ENCODE data around the gene ADO.
"Not testable (repeated sequence)": the region's sequence is repeated elsewhere in the genome, so short reads cannot be mapped to it uniquely, and the experiment has no call there.

The ADO gene

DNA sequence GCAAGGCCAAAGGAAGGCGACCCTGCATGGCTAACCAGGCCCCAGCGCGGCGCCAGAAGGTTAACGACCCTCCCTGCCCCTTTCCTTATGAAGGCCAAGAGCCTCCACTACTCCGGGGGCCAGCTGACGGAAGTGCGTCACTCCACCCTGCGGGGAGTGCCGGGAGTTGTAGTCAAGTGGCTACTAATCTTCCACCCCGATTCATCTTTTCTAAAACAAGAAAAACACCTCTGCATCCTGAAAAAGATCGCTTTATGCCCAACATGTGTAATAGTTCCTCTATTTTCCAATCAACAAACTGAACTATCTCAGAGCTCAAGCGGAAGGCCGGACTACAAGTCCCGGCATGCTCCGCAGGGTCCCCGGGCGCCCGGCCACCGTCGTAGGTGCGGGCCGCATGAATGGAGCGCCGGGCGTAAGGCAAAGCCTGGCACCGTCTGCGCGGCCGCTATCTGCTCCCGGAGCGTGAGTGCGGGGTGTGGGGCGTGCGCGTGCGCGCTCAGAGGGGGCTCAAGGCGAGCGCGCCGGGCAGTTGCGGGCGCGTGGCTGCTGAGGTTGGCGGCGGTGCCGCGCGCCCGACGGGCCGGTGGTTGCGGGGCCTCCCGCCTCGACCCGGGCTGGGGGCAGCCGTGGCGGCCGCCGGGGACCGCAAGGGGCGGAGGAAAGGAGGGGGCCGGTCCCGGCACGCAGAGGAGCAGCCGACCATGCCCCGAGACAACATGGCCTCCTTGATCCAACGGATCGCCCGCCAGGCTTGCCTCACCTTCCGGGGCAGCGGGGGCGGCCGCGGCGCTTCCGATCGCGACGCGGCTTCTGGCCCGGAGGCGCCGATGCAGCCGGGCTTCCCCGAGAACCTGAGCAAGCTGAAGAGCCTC, at the start of gene ADO:
TSS of gene ADO (plus strand) at position 365 of the 875 bp plus-strand sequence. CDS start at position 705, 340 bp downstream.
- DNase-seq (ENCODE audit: low read depth in 2 of 2), result peak; percentile 48 to 53

- no peak for DNase-seq (ENCODE audit: low read depth in 2 of 2)
These were observed 49.6 kb upstream of the ADO start for GRCh38 chr10:62754963-62755362.

- DNase-seq (ENCODE audit: low read depth in 2 of 2), result no peak
These were observed 48.6 kb upstream of the ADO start for GRCh38 chr10:62755662-62756653.

GRCh38 chr10:62759599-62760175, 44.8 kb upstream of the ADO start:
- no peak for DNase-seq (ENCODE audit: low read depth in 2 of 2)

- no peak for DNase-seq (ENCODE audit: low read depth in 2 of 2)
These were observed 44.1 kb upstream of the ADO start for GRCh38 chr10:62760401-62760800.

DNA sequence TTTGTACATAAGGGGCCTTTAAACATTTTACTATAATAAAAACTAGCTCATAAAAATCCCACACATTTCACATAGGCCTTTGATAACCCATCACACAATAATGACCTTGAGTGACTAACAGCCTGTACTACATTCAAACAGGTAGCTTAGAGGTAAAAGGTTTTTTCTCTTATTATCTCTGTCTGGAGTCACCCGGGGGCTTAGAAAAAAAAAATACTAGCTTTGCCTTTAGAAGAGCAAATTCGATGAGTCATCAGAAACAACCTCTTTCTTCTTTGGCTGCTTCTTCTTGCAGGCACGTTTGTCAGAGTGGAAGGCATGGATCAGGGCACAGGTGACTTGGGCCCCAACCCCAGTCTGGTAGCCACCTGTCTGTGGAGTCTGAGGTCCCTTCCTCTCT, 43.4 kb upstream of the ADO start:
- DNase-seq (ENCODE audit: low read depth in 2 of 2), result no peak

GRCh38 chr10:62763155-62763554, 41.4 kb upstream of the ADO start:
- no peak for DNase-seq (ENCODE audit: low read depth in 2 of 2)

DNA sequence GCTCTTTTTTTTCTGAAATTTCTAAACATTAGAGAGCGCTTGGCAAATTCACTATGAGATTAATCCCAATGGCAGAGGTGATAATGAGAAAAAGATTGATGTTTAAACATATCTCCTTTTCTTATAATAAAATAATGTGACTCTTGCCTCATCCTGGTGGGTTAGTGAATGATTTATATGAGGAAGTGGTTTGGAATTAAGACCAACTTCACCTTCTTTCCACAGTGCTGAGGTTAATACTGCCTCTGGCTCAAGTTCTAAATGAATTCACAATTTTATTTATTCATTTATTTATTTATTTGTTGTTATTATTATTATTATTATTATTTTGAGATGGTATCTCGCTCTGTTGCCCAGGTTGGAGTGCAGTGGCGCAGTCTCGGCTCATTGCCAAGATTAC, 40.5 kb upstream of the ADO start:
- DNase-seq (ENCODE audit: low read depth in 2 of 2), result no peak

DNA sequence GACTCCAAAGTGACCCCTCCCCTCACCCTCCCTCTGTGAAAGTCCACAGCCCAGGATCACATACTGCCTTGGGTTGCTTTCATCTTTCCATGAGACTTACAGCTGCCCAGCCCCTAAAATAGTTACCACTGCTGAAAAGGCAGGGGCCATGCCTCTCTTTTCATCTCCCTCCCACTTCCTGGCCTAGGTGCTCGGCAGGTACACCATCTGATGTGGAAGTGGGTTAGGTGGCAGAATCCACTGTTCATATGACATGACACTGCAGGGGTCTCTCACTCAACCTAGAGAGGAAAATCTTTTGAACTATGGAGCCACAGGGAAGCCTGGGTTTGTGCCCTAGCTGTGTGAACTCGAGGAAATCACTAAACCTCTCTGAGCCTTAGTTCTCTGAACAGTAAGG, 38.8 kb upstream of the ADO start:
- DNase-seq (ENCODE audit: low read depth in 2 of 2), result no peak

DNA sequence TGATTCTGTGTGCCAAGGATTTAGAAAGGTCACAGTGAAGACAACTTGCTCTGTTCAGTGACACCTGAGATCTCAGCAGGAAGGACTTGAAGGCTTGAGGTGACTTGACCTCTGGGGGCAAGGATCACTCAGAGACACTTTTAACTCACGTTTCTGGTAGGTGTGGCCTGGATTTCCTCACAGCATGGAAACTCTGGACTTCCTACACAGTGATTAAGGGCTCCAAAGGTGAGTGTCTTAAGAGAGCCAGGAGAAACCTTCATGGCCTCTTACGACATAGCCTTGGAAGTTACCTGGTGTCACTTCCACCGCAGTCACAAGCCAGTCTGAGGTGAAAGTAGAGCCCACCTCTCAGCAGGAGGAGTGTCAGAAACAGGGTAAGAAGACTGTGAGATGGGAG, 38.1 kb upstream of the ADO start:
- DNase-seq (ENCODE audit: low read depth in 2 of 2), result no peak

- no peak for DNase-seq (ENCODE audit: low read depth in 2 of 2)
These were observed 34.8 kb upstream of the ADO start for GRCh38 chr10:62769574-62770242.

GRCh38 chr10:62772186-62772974, 32.1 kb upstream of the ADO start:
- no peak for DNase-seq (ENCODE audit: low read depth in 2 of 2)

- DNase-seq (ENCODE audit: low read depth in 2 of 2), result no peak
These were observed 26.4 kb upstream of the ADO start for GRCh38 chr10:62778125-62778524.

GRCh38 chr10:62779487-62780248, 24.9 kb upstream of the ADO start:
- DNase-seq (ENCODE audit: low read depth in 2 of 2), result peak; percentile 56 to 71

- DNase-seq (ENCODE audit: low read depth in 2 of 2), result not testable (repeated sequence)
These were observed 20.0 kb upstream of the ADO start for GRCh38 chr10:62784537-62784936.

- DNase-seq (ENCODE audit: low read depth in 2 of 2), result not testable (repeated sequence)
These were observed 16.2 kb upstream of the ADO start for GRCh38 chr10:62788285-62788684.

- DNase-seq (ENCODE audit: low read depth in 2 of 2), result no peak
These were observed 15.6 kb upstream of the ADO start for GRCh38 chr10:62788861-62789467.

GRCh38 chr10:62790019-62790555, 14.4 kb upstream of the ADO start:
- no peak for DNase-seq (ENCODE audit: low read depth in 2 of 2)

GRCh38 chr10:62790571-62790970, 13.9 kb upstream of the ADO start:
- DNase-seq (ENCODE audit: low read depth in 2 of 2), result no peak

All from stimulated activated CD8-positive, alpha-beta memory T cell treated with anti-CD3 and anti-CD28 coated beads, Interleukin-7, amount 100 ng/mL, for 1 hour (primary cell).